Endothelial cell (in vitro differentiated cells): ENCODE measurements around the gene ST6GALNAC4. TPM values are rescaled to one million over a fixed set of nuclear protein-coding genes. Genes with fewer than 3 reads are reported as not detected.
A peak's percentile ranks its signal among the peaks of the same experiment; 100 is the strongest.

Source experiments
- DNase-seq: peaks from one replicate; pipeline ENCODE4 v3.0.0; 2021; ENCODE audit warnings: low spot score
- H3K27ac Mint-ChIP-seq: one replicate; pipeline ENCODE4 v1.8.0; 2021; ENCODE audit warnings: mixed read lengths, inconsistent platforms; ENCODE audit not compliant: unreplicated experiment
- H3K27me3 Mint-ChIP-seq: one replicate; pipeline ENCODE4 v1.8.0; 2021; ENCODE audit warnings: mild to moderate bottlenecking, moderate library complexity, mixed read lengths, inconsistent platforms; ENCODE audit not compliant: unreplicated experiment
- H3K36me3 Mint-ChIP-seq: one replicate; pipeline ENCODE4 v1.8.0; 2021; ENCODE audit warnings: mild to moderate bottlenecking, low read depth, mixed read lengths, inconsistent platforms; ENCODE audit not compliant: unreplicated experiment
- H3K4me1 Mint-ChIP-seq: one replicate; pipeline ENCODE4 v1.8.0; 2021; ENCODE audit warnings: mild to moderate bottlenecking, mixed read lengths, inconsistent platforms; ENCODE audit not compliant: unreplicated experiment
- H3K4me3 Mint-ChIP-seq: one replicate; pipeline ENCODE4 v1.8.0; 2021; ENCODE audit warnings: mild to moderate bottlenecking, mixed read lengths, inconsistent platforms; ENCODE audit not compliant: unreplicated experiment
- H3K9me3 Mint-ChIP-seq: one replicate; pipeline ENCODE4 v1.8.0; 2021; ENCODE audit warnings: mixed read lengths, inconsistent platforms; ENCODE audit not compliant: unreplicated experiment
- CTCF ChIP-seq: fragments of 200-600 bp; sonication (generic); IDR thresholded peaks from one replicate; pipeline ENCODE4 v1.5.0; 2021; ENCODE audit warnings: antibody characterized with exemption; ENCODE audit not compliant: unreplicated experiment
- total RNA-seq: library from RNA; stranded (reverse); fragmentation: NEBNext Ultra II Directional; extraction: Animal tissue kit (Norgen Biotek cat#: 25700); gene quantifications from one replicate; pipeline ENCODE4 v1.2.1, GENCODE V29; 2021; ENCODE audit not compliant: unreplicated experiment

The ST6GALNAC4 gene
- total RNA-seq, 1 donor from 2014 or later = 25.0 TPM

GRCh38 chr9:127962278-127962677 is 45.4 kb upstream of the ST6GALNAC4 start:
- TF ChIP-seq CTCF = no peak
- no peaks in the 10 kb centered on the region for H3K9me3 Mint-ChIP-seq
- DNase-seq = no peak
- no peaks in the 10 kb centered on the region for H3K36me3 Mint-ChIP-seq
- no peak overlapping the region for H3K4me3 Mint-ChIP-seq
- H3K27me3 Mint-ChIP-seq = peaks cover 10% of the 10 kb centered on the region
- no peak overlapping the region for H3K27ac Mint-ChIP-seq
- no peaks in the 10 kb centered on the region for H3K4me1 Mint-ChIP-seq

GRCh38 chr9:127961613-127962155 is 44.8 kb upstream of the ST6GALNAC4 start:
- no peak for DNase-seq
- no peak overlapping the region for H3K27ac Mint-ChIP-seq

GRCh38 chr9:127961155-127961490 is 44.3 kb upstream of the ST6GALNAC4 start:
- H3K4me1 Mint-ChIP-seq = no peaks in the 10 kb centered on the region
- peak overlapping the region; percentile 18 for H3K4me3 Mint-ChIP-seq
- peaks cover 10% of the 10 kb centered on the region for H3K27me3 Mint-ChIP-seq
- DNase-seq = no peak
- H3K36me3 Mint-ChIP-seq = no peaks in the 10 kb centered on the region
- H3K27ac Mint-ChIP-seq = no peak overlapping the region
- no peak for TF ChIP-seq CTCF
- H3K9me3 Mint-ChIP-seq = no peaks in the 10 kb centered on the region

More at GRCh38 chr9:127961613-127962155, 44.8 kb upstream of the ST6GALNAC4 start:
- H3K9me3 Mint-ChIP-seq = no peaks in the 10 kb centered on the region
- H3K27me3 Mint-ChIP-seq = peaks cover 10% of the 10 kb centered on the region
- no peaks in the 10 kb centered on the region for H3K36me3 Mint-ChIP-seq
- H3K4me1 Mint-ChIP-seq = no peaks in the 10 kb centered on the region
- TF ChIP-seq CTCF = no peak
- peak overlapping the region; percentile 18 for H3K4me3 Mint-ChIP-seq

GRCh38 chr9:127960410-127961154 is 43.7 kb upstream of the ST6GALNAC4 start:
- Mint-ChIP-seq H3K4me1 (no peaks in the 10 kb centered on the region), H3K4me3 (no peak overlapping the region), H3K27ac (no peak overlapping the region)

More at GRCh38 chr9:127960410-127961154, 43.7 kb upstream of the ST6GALNAC4 start:
- DNase-seq = no peak
- TF ChIP-seq CTCF = no peak
- no peaks in the 10 kb centered on the region for H3K36me3 Mint-ChIP-seq
- peaks cover 10% of the 10 kb centered on the region for H3K27me3 Mint-ChIP-seq
- no peaks in the 10 kb centered on the region for H3K9me3 Mint-ChIP-seq
